GM23338 (cell line): ENCODE measurements around the gene LYZL4. TPM values are rescaled to one million over a fixed set of nuclear protein-coding genes. Genes with fewer than 3 reads are reported as not detected.

Experiments
- ATAC-seq: fragments of 200-7000 bp; cut with Tn5 transposase; 3 replicates; pipeline ENCODE4 v1.9.1; 2020
- DNase-seq: peaks from one replicate; pipeline ENCODE4 v3.0.0-alpha.2; 2015; ENCODE audit warnings: low spot score
- H2AFZ ChIP-seq: fragments of 200-600 bp; sonication (generic); 2 replicates; pipeline ENCODE4 v1.8.0; 2016; ENCODE audit warnings: antibody characterized with exemption, mild to moderate bottlenecking, moderate library complexity
- H3F3A ChIP-seq: fragments of 200-600 bp; sonication (generic); replicated peaks from 2 replicates; pipeline ENCODE4 v1.8.0; 2017; ENCODE audit warnings: antibody characterized with exemption, mixed run types, low read depth
- H3K27ac ChIP-seq: fragments of 200-600 bp; sonication (generic); 2 replicates; pipeline ENCODE4 v1.6.1; 2016; ENCODE audit warnings: low read depth
- H3K27me3 ChIP-seq: fragments of 200-600 bp; sonication (generic); 2 replicates; pipeline ENCODE4 v1.8.0; 2016; ENCODE audit warnings: mild to moderate bottlenecking, mixed run types, moderate library complexity; ENCODE audit not compliant: insufficient read depth
- H3K36me3 ChIP-seq: fragments of 200-600 bp; sonication (generic); 2 replicates; pipeline ENCODE4 v1.8.0; 2016; ENCODE audit warnings: mild to moderate bottlenecking; ENCODE audit not compliant: insufficient read depth
- H3K4me1 ChIP-seq: fragments of 200-600 bp; sonication (generic); 2 replicates; pipeline ENCODE4 v1.8.0; 2016; ENCODE audit warnings: mild to moderate bottlenecking, moderate library complexity; ENCODE audit not compliant: insufficient read depth
- H3K4me2 ChIP-seq: fragments of 200-600 bp; sonication (generic); 2 replicates; pipeline ENCODE4 v1.7.1; 2017; ENCODE audit warnings: mixed run types
- H3K4me3 ChIP-seq: fragments of 200-600 bp; sonication (generic); 2 replicates; pipeline ENCODE4 v1.6.1; 2016; ENCODE audit warnings: mixed run types
- H3K79me2 ChIP-seq: fragments of 200-600 bp; sonication (generic); replicated peaks from 2 replicates; pipeline ENCODE4 v1.8.0; 2017; ENCODE audit warnings: mild to moderate bottlenecking; ENCODE audit not compliant: insufficient read depth
- H3K9me2 ChIP-seq: fragments of 200-600 bp; sonication (generic); 2 replicates; pipeline ENCODE4 v1.8.0; 2017; ENCODE audit not compliant: insufficient read depth
- H4K20me1 ChIP-seq: fragments of 200-600 bp; sonication (generic); replicated peaks from 2 replicates; pipeline ENCODE4 v1.8.0; 2017; ENCODE audit warnings: mild to moderate bottlenecking; ENCODE audit not compliant: insufficient read depth
- H3K27ac Mint-ChIP-seq: 2 replicates; pipeline ENCODE4 v1.8.0; 2020; ENCODE audit warnings: inconsistent platforms, mild to moderate bottlenecking, moderate library complexity, mixed read lengths
- H3K27me3 Mint-ChIP-seq: 3 replicates; pipeline ENCODE4 v1.8.0; 2022; ENCODE audit warnings: low read depth, mild to moderate bottlenecking, moderate library complexity, mixed read lengths, inconsistent platforms; ENCODE audit not compliant: insufficient read depth, poor library complexity
- H3K36me3 Mint-ChIP-seq: 3 replicates; pipeline ENCODE4 v1.8.0; 2021; ENCODE audit warnings: low read depth, mild to moderate bottlenecking, inconsistent platforms, moderate library complexity, mixed read lengths
- H3K4me1 Mint-ChIP-seq: 3 replicates; pipeline ENCODE4 v1.8.0; 2020; ENCODE audit warnings: mild to moderate bottlenecking, inconsistent platforms, mixed read lengths
- H3K4me3 Mint-ChIP-seq: 3 replicates; pipeline ENCODE4 v1.8.0; 2021; ENCODE audit warnings: moderate library complexity, mild to moderate bottlenecking, inconsistent platforms, mixed read lengths
- H3K9me3 Mint-ChIP-seq: 3 replicates; pipeline ENCODE4 v1.8.0; 2020; ENCODE audit warnings: moderate library complexity, mild to moderate bottlenecking, inconsistent platforms, mixed read lengths
- CREB1 ChIP-seq: fragments of 250-450 bp; sonication (Bioruptor Pico); IDR thresholded peaks from 2 replicates; pipeline ENCODE4 v1.5.0; 2020; ENCODE audit warnings: low read depth, mild to moderate bottlenecking, moderate library complexity
- EZH2 ChIP-seq: fragments of 200-600 bp; sonication (generic); IDR thresholded peaks from one replicate; pipeline ENCODE4 v1.8.0; 2017; ENCODE audit warnings: antibody characterized with exemption, mild to moderate bottlenecking, low read depth; ENCODE audit not compliant: unreplicated experiment
- EZH2phosphoT487 ChIP-seq: fragments of 200-600 bp; sonication (generic); IDR thresholded peaks from one replicate; pipeline ENCODE4 v1.8.1; 2018; ENCODE audit warnings: antibody characterized with exemption; ENCODE audit not compliant: unreplicated experiment
- JUNB ChIP-seq: IDR thresholded peaks from one replicate; pipeline ENCODE4 v1.6.1; 2016; ENCODE audit warnings: antibody characterized with exemption; ENCODE audit not compliant: unreplicated experiment
- POLR2AphosphoS5 ChIP-seq: IDR thresholded peaks from 2 replicates; pipeline ENCODE4 v1.6.1; 2016; ENCODE audit warnings: antibody characterized with exemption, low read depth
- STAT1 ChIP-seq: IDR thresholded peaks from one replicate; pipeline ENCODE4 v1.6.1; 2016; ENCODE audit warnings: antibody characterized with exemption; ENCODE audit not compliant: unreplicated experiment
- ZNF114 ChIP-seq: fragments of 250-450 bp; sonication (Bioruptor Pico); IDR thresholded peaks from 2 replicates; pipeline ENCODE4 v1.5.0; 2020; ENCODE audit warnings: mild to moderate bottlenecking, moderate library complexity
- polyA plus RNA-seq: library from polyadenylated mRNA; unstranded; fragments of >200 nt; fragmentation: Nextera tagmentation; extraction: Ambion mirVana; gene quantifications from 2 replicates; pipeline ENCODE4 v1.2.1, GENCODE V29; 2016
- total RNA-seq: library from RNA; depleted of rRNA; stranded (reverse); fragments of >200 nt; shearing (Covaris generic); gene quantifications from 2 replicates; pipeline ENCODE4 v1.2.3, GENCODE V29; 2014
- TF ChIP-seq, protein P1 (sequence below): IDR thresholded peaks from one replicate; pipeline ENCODE4 v1.6.1; 2018; ENCODE audit warnings: antibody characterized with exemption; ENCODE audit not compliant: unreplicated experiment
- TF ChIP-seq, protein P2 (sequence below): fragments of 250-450 bp; sonication (Bioruptor Pico); IDR thresholded peaks from 2 replicates; pipeline ENCODE4 v1.5.0; 2020; ENCODE audit warnings: mild to moderate bottlenecking, moderate library complexity
- TF ChIP-seq, protein P3 (sequence below), 2 experiments: fragments of 200-600 bp in 1 of 2; sonication (generic) in 1 of 2; conservative IDR thresholded peaks; 2 replicates each; pipeline versions ENCODE4 v1.5.1 to v1.6.1; 2016 to 2017; ENCODE audit warnings: antibody characterized with exemption in 2 of 2, low read depth in 2 of 2, mild to moderate bottlenecking in 2 of 2, moderate library complexity in 1 of 2

The LYZL4 gene
- total and polyA plus RNA-seq, 2 experiments from 2014 or later, result not detected

DNA sequence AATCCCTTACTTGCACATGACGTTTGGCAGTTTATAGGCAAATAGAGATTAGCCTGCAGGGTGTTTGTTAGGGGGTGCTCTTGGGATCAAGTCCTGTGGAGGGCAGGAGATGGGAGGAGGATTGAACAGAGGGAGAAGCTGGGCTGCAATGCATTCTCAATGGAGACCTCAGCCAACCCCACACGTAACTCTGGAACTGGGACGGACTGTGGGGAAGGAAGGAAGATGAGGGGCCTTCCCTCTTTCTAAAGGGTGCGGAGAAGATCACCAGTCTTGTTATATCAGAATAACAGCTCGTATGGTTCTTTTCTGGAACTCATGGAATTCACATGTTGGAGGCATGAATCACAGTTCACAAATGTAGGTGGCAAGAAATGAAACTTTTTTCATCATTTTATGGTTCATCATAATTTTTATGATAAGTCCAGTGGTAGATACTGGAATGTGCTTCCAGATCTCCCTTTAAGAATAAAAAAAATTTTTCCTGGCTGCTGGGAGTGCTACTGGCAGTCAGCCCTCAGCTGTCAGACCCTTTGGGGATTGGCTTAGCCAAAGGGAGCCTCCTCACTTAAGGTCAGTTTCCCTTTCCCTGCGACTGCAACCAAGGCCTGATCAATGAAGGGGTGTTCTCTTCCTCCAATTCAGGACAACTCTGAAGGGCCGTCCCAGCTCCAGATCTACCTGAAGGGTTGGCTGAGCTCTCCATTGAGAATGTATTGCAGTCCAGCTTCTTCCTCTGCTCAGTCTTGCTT is 20.5 kb upstream of the LYZL4 start:
- Histone ChIP-seq H2AFZ (no peak overlapping the region), H3K9me2 (peaks cover 3% of the 10 kb centered on the region; the same call in 1 of the 2 replicates), H3F3A (no peaks in the 10 kb centered on the region), H4K20me1 (no peaks in the 10 kb centered on the region), H3K79me2 (no peaks in the 10 kb centered on the region), H3K36me3 (no peaks in the 10 kb centered on the region), H3K4me1 (no peaks in the 10 kb centered on the region), H3K27me3 (no peaks in the 10 kb centered on the region), H3K4me2 (no peak overlapping the region), H3K4me3 (no peak overlapping the region), H3K27ac (no peak overlapping the region)
- Mint-ChIP-seq H3K27ac (no peak overlapping the region), H3K36me3 (peaks cover 3% of the 10 kb centered on the region; the same call in 1 of the 3 replicates), H3K27me3 (peaks cover 1% of the 10 kb centered on the region), H3K9me3 (peaks cover 14% of the 10 kb centered on the region), H3K4me3 (no peak overlapping the region), H3K4me1 (peaks cover 5% of the 10 kb centered on the region; the same call in 2 of the 3 replicates)
- DNase-seq, result no peak
- no peak for ATAC-seq
- TF ChIP-seq, protein P1, sequence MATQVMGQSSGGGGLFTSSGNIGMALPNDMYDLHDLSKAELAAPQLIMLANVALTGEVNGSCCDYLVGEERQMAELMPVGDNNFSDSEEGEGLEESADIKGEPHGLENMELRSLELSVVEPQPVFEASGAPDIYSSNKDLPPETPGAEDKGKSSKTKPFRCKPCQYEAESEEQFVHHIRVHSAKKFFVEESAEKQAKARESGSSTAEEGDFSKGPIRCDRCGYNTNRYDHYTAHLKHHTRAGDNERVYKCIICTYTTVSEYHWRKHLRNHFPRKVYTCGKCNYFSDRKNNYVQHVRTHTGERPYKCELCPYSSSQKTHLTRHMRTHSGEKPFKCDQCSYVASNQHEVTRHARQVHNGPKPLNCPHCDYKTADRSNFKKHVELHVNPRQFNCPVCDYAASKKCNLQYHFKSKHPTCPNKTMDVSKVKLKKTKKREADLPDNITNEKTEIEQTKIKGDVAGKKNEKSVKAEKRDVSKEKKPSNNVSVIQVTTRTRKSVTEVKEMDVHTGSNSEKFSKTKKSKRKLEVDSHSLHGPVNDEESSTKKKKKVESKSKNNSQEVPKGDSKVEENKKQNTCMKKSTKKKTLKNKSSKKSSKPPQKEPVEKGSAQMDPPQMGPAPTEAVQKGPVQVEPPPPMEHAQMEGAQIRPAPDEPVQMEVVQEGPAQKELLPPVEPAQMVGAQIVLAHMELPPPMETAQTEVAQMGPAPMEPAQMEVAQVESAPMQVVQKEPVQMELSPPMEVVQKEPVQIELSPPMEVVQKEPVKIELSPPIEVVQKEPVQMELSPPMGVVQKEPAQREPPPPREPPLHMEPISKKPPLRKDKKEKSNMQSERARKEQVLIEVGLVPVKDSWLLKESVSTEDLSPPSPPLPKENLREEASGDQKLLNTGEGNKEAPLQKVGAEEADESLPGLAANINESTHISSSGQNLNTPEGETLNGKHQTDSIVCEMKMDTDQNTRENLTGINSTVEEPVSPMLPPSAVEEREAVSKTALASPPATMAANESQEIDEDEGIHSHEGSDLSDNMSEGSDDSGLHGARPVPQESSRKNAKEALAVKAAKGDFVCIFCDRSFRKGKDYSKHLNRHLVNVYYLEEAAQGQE, result no peak
- no peak for TF ChIP-seq POLR2AphosphoS5

DNA sequence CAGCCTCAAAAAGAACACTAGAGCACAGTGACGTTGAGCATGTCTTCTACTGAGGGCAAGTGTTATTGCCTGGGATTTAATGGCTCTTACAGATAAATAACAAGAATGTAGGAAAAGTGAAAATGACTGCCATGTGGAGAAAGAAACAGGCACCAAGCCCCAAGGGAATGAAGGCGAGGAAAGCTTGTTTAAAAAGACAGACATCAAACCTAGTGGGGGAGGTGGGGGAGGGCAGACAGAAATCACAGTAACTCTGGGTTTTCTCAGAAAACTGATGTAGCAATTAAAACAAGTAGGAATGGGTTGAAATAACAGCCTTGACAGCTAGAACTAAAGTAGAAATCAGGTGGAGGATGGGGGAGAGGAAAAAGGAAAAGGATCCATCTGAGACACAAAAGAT is 18.4 kb upstream of the LYZL4 start:
- Mint-ChIP-seq H3K9me3 (peaks cover 14% of the 10 kb centered on the region), H3K36me3 (peaks cover 3% of the 10 kb centered on the region; the same call in 1 of the 3 replicates), H3K4me3 (no peak overlapping the region), H3K27me3 (peaks cover 1% of the 10 kb centered on the region), H3K4me1 (peaks cover 5% of the 10 kb centered on the region; the same call in 2 of the 3 replicates), H3K27ac (no peak overlapping the region)
- Histone ChIP-seq H3K79me2 (no peaks in the 10 kb centered on the region), H3K36me3 (no peaks in the 10 kb centered on the region), H3F3A (no peaks in the 10 kb centered on the region), H2AFZ (no peak overlapping the region; the same call in 1 of the 2 replicates), H3K9me2 (peaks cover 3% of the 10 kb centered on the region; the same call in 1 of the 2 replicates), H3K4me2 (no peak overlapping the region), H3K4me1 (no peaks in the 10 kb centered on the region), H3K4me3 (no peak overlapping the region), H4K20me1 (no peaks in the 10 kb centered on the region), H3K27me3 (no peaks in the 10 kb centered on the region), H3K27ac (no peak overlapping the region)
- DNase-seq (no peak), ATAC-seq (no peak)
- TF ChIP-seq, protein P2, sequence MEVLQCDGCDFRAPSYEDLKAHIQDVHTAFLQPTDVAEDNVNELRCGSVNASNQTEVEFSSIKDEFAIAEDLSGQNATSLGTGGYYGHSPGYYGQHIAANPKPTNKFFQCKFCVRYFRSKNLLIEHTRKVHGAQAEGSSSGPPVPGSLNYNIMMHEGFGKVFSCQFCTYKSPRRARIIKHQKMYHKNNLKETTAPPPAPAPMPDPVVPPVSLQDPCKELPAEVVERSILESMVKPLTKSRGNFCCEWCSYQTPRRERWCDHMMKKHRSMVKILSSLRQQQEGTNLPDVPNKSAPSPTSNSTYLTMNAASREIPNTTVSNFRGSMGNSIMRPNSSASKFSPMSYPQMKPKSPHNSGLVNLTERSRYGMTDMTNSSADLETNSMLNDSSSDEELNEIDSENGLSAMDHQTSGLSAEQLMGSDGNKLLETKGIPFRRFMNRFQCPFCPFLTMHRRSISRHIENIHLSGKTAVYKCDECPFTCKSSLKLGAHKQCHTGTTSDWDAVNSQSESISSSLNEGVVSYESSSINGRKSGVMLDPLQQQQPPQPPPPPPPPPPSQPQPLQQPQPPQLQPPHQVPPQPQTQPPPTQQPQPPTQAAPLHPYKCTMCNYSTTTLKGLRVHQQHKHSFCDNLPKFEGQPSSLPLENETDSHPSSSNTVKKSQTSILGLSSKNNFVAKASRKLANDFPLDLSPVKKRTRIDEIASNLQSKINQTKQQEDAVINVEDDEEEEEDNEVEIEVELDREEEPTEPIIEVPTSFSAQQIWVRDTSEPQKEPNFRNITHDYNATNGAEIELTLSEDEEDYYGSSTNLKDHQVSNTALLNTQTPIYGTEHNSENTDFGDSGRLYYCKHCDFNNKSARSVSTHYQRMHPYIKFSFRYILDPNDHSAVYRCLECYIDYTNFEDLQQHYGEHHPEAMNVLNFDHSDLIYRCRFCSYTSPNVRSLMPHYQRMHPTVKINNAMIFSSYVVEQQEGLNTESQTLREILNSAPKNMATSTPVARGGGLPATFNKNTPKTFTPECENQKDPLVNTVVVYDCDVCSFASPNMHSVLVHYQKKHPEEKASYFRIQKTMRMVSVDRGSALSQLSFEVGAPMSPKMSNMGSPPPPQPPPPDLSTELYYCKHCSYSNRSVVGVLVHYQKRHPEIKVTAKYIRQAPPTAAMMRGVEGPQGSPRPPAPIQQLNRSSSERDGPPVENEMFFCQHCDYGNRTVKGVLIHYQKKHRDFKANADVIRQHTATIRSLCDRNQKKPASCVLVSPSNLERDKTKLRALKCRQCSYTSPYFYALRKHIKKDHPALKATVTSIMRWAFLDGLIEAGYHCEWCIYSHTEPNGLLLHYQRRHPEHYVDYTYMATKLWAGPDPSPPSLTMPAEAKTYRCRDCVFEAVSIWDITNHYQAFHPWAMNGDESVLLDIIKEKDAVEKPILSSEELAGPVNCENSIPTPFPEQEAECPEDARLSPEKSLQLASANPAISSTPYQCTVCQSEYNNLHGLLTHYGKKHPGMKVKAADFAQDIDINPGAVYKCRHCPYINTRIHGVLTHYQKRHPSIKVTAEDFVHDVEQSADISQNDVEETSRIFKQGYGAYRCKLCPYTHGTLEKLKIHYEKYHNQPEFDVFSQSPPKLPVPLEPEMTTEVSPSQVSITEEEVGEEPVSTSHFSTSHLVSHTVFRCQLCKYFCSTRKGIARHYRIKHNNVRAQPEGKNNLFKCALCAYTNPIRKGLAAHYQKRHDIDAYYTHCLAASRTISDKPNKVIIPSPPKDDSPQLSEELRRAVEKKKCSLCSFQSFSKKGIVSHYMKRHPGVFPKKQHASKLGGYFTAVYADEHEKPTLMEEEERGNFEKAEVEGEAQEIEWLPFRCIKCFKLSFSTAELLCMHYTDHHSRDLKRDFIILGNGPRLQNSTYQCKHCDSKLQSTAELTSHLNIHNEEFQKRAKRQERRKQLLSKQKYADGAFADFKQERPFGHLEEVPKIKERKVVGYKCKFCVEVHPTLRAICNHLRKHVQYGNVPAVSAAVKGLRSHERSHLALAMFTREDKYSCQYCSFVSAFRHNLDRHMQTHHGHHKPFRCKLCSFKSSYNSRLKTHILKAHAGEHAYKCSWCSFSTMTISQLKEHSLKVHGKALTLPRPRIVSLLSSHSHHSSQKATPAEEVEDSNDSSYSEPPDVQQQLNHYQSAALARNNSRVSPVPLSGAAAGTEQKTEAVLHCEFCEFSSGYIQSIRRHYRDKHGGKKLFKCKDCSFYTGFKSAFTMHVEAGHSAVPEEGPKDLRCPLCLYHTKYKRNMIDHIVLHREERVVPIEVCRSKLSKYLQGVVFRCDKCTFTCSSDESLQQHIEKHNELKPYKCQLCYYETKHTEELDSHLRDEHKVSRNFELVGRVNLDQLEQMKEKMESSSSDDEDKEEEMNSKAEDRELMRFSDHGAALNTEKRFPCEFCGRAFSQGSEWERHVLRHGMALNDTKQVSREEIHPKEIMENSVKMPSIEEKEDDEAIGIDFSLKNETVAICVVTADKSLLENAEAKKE (CRISPR knock-in tag), result no peak
- TF ChIP-seq ZNF114 (CRISPR knock-in tag), result no peak
- no peak for TF ChIP-seq EZH2
- no peak for TF ChIP-seq STAT1
- TF ChIP-seq, protein P3, sequence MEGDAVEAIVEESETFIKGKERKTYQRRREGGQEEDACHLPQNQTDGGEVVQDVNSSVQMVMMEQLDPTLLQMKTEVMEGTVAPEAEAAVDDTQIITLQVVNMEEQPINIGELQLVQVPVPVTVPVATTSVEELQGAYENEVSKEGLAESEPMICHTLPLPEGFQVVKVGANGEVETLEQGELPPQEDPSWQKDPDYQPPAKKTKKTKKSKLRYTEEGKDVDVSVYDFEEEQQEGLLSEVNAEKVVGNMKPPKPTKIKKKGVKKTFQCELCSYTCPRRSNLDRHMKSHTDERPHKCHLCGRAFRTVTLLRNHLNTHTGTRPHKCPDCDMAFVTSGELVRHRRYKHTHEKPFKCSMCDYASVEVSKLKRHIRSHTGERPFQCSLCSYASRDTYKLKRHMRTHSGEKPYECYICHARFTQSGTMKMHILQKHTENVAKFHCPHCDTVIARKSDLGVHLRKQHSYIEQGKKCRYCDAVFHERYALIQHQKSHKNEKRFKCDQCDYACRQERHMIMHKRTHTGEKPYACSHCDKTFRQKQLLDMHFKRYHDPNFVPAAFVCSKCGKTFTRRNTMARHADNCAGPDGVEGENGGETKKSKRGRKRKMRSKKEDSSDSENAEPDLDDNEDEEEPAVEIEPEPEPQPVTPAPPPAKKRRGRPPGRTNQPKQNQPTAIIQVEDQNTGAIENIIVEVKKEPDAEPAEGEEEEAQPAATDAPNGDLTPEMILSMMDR (conservative IDR thresholded peaks at IDR 0.05; ENCODE audit: low read depth in 2 of 2), result no peak
- TF ChIP-seq EZH2phosphoT487, result no peak
- no peak for TF ChIP-seq JUNB
- no peak for TF ChIP-seq CREB1 (CRISPR knock-in tag)
